Activated CD4-positive, alpha-beta memory T cell treated with anti-CD3 and anti-CD28 coated beads, Interleukin-2, amount 10 ng/mL, durations not matched to agents 7 days and 5 days (primary cell): ENCODE measurements around the gene TMIGD2. TPM values are rescaled to one million over a fixed set of nuclear protein-coding genes. Genes with fewer than 3 reads are reported as not detected.
"Not testable (repeated sequence)": the region's sequence is repeated elsewhere in the genome, so short reads cannot be mapped to it uniquely, and the experiment has no call there.

Experiments
- CTCF ChIA-PET: fragments of 350-600 bp; sonication (Branson Sonifier 250); formaldehyde crosslinking; loops from one replicate; lab custom pipeline; 2021; ENCODE audit warnings: antibody characterized with exemption, inconsistent platforms; lab: Charles Lee
- POLR2A ChIA-PET: fragments of 350-600 bp; sonication (Branson Sonifier 250); formaldehyde crosslinking; loops from one replicate; lab custom pipeline; 2021; ENCODE audit warnings: antibody characterized with exemption; lab: Charles Lee
- DNase-seq: peaks from one replicate; pipeline ENCODE4 v3.0.0-alpha.2; 2020
- H3K27ac Mint-ChIP-seq: one replicate; pipeline ENCODE4 v1.8.0; 2021; ENCODE audit warnings: mild to moderate bottlenecking, mixed read lengths
- H3K27me3 Mint-ChIP-seq: one replicate; pipeline ENCODE4 v1.8.0; 2021; ENCODE audit warnings: mixed read lengths
- H3K36me3 Mint-ChIP-seq: one replicate; pipeline ENCODE4 v1.8.0; 2021; ENCODE audit warnings: low read depth, mixed read lengths
- H3K4me1 Mint-ChIP-seq: one replicate; pipeline ENCODE4 v1.8.0; 2021; ENCODE audit warnings: mixed read lengths
- H3K4me3 Mint-ChIP-seq: one replicate; pipeline ENCODE4 v1.8.0; 2021; ENCODE audit warnings: mild to moderate bottlenecking, mixed read lengths
- H3K9me3 Mint-ChIP-seq: one replicate; pipeline ENCODE4 v1.8.0; 2021; ENCODE audit warnings: mixed read lengths
- total RNA-seq, 2 experiments: library from RNA; stranded (reverse); gene quantifications; one replicate each; pipeline ENCODE4 v1.2.3, GENCODE V29; 2021

The TMIGD2 gene
- total RNA-seq, 2 experiments from 2014 or later: 2.6 to 4.0 TPM

- Mint-ChIP-seq H3K27me3 (no peaks in the 10 kb centered on the region), H3K27ac (peak overlapping the region; percentile 7), H3K4me1 (peaks cover 24% of the 10 kb centered on the region), H3K4me3 (peak overlapping the region; percentile 33), H3K9me3 (no peaks in the 10 kb centered on the region), H3K36me3 (no peaks in the 10 kb centered on the region)
- CTCF ChIA-PET: interaction anchor here (1.1 kb wide), 1 partner anchor 35 kb away, joined by 4 read pairs; no protein-coding TSS in a partner anchor
- no peak for DNase-seq
- POLR2A ChIA-PET: no interaction called here
Observed at GRCh38 chr19:4301590-4302242, 473 bp downstream of the TMIGD2 start.

- ChIA-PET POLR2A (no interaction called here), CTCF (no interaction called here)
- Mint-ChIP-seq H3K27ac (no peak overlapping the region), H3K4me3 (no peak overlapping the region), H3K36me3 (no peaks in the 10 kb centered on the region), H3K4me1 (peaks cover 24% of the 10 kb centered on the region), H3K9me3 (no peaks in the 10 kb centered on the region), H3K27me3 (no peaks in the 10 kb centered on the region)
- no peak for DNase-seq
Observed at GRCh38 chr19:4300589-4300988, 1.6 kb downstream of the TMIGD2 start.

GRCh38 chr19:4298810-4299550 lies 3.2 kb downstream of the TMIGD2 start:
- Mint-ChIP-seq H3K36me3 (no peaks in the 10 kb centered on the region), H3K4me1 (peaks cover 19% of the 10 kb centered on the region), H3K27me3 (no peaks in the 10 kb centered on the region), H3K27ac (no peak overlapping the region), H3K9me3 (no peaks in the 10 kb centered on the region), H3K4me3 (no peak overlapping the region)
- ChIA-PET POLR2A (interaction anchor here (0.6 kb wide), 2 partner anchors 18 to 24 kb away, joined by 3 read pairs; no protein-coding TSS in a partner anchor), CTCF (interaction anchor here (1.0 kb wide), 1 partner anchor 32 kb away, joined by 3 read pairs; no protein-coding TSS in a partner anchor)
- no peak for DNase-seq

GRCh38 chr19:4297901-4298809 lies 4.0 kb downstream of the TMIGD2 start:
- Mint-ChIP-seq H3K27me3 (no peaks in the 10 kb centered on the region), H3K9me3 (no peaks in the 10 kb centered on the region), H3K27ac (no peak overlapping the region), H3K4me3 (no peak overlapping the region), H3K36me3 (no peaks in the 10 kb centered on the region), H3K4me1 (peaks cover 14% of the 10 kb centered on the region)
- CTCF ChIA-PET: interaction anchor here (1.0 kb wide), 1 partner anchor 31 kb away, joined by 3 read pairs; no protein-coding TSS in a partner anchor
- POLR2A ChIA-PET: interaction anchor here (0.6 kb wide), 1 partner anchor 23 kb away, joined by 3 read pairs; no protein-coding TSS in a partner anchor
- DNase-seq: no peak

GRCh38 chr19:4295972-4296771 lies 6.0 kb downstream of the TMIGD2 start:
- H3K9me3 Mint-ChIP-seq: no peaks in the 10 kb centered on the region
- ChIA-PET POLR2A (interaction anchor here (1.3 kb wide), 1 partner anchor 48 kb away, joined by 3 read pairs; no protein-coding TSS in a partner anchor), CTCF (interaction anchor here (0.6 to 1.2 kb wide), 3 partner anchors 57 to 866 kb away, joined by 3 to 4 read pairs (median 3); no protein-coding TSS in a partner anchor)

GRCh38 chr19:4294389-4294788 lies 7.8 kb downstream of the TMIGD2 start:
- Mint-ChIP-seq H3K9me3 (no peaks in the 10 kb centered on the region), H3K4me3 (no peak overlapping the region), H3K36me3 (no peaks in the 10 kb centered on the region), H3K27me3 (no peaks in the 10 kb centered on the region), H3K27ac (no peak overlapping the region), H3K4me1 (peaks cover 3% of the 10 kb centered on the region)
- no peak for DNase-seq
- POLR2A ChIA-PET: no interaction called here
- CTCF ChIA-PET: no interaction called here

More at GRCh38 chr19:4295972-4296771, 6.0 kb downstream of the TMIGD2 start:
- Mint-ChIP-seq H3K27ac (no peak overlapping the region), H3K4me1 (peaks cover 3% of the 10 kb centered on the region), H3K36me3 (no peaks in the 10 kb centered on the region), H3K4me3 (no peak overlapping the region), H3K27me3 (no peaks in the 10 kb centered on the region)
- DNase-seq: no peak

GRCh38 chr19:4292515-4292914 lies 9.7 kb downstream of the TMIGD2 start:
- Mint-ChIP-seq H3K27me3 (no peaks in the 10 kb centered on the region), H3K36me3 (no peaks in the 10 kb centered on the region), H3K9me3 (no peaks in the 10 kb centered on the region), H3K4me3 (no peak overlapping the region), H3K4me1 (no peaks in the 10 kb centered on the region), H3K27ac (no peak overlapping the region)
- DNase-seq: no peak
- ChIA-PET POLR2A (no interaction called here), CTCF (no interaction called here)

- H3K4me3 Mint-ChIP-seq: no peak overlapping the region
- no peak overlapping the region for H3K27ac Mint-ChIP-seq
- POLR2A ChIA-PET: no interaction called here
- H3K36me3 Mint-ChIP-seq: no peaks in the 10 kb centered on the region
- no peaks in the 10 kb centered on the region for H3K4me1 Mint-ChIP-seq
- no peak for DNase-seq
- no peaks in the 10 kb centered on the region for H3K27me3 Mint-ChIP-seq
- H3K9me3 Mint-ChIP-seq: no peaks in the 10 kb centered on the region
- CTCF ChIA-PET: interaction anchor here (0.5 kb wide), 1 partner anchor 204 kb away, joined by 4 read pairs; no protein-coding TSS in a partner anchor
Observed at GRCh38 chr19:4291184-4291732, 10.9 kb downstream of the TMIGD2 start.

- H3K4me3 Mint-ChIP-seq: no peak overlapping the region
- H3K27me3 Mint-ChIP-seq: no peaks in the 10 kb centered on the region
- H3K27ac Mint-ChIP-seq: no peak overlapping the region
- DNase-seq: no peak
- CTCF ChIA-PET: interaction anchor here (0.8 kb wide), 1 partner anchor 64 kb away, joined by 3 read pairs; no protein-coding TSS in a partner anchor
- H3K36me3 Mint-ChIP-seq: no peaks in the 10 kb centered on the region
- POLR2A ChIA-PET: no interaction called here
- H3K9me3 Mint-ChIP-seq: no peaks in the 10 kb centered on the region
- H3K4me1 Mint-ChIP-seq: no peaks in the 10 kb centered on the region
Observed at GRCh38 chr19:4288091-4288777, 14.0 kb downstream of the TMIGD2 start.

- H3K36me3 Mint-ChIP-seq, POLR2A ChIA-PET, CTCF ChIA-PET: not testable (repeated sequence)
Observed at GRCh38 chr19:4286141-4286540, 16.0 kb downstream of the TMIGD2 start.

GRCh38 chr19:4284974-4285373 lies 17.2 kb downstream of the TMIGD2 start:
- H3K4me3 Mint-ChIP-seq: no peak overlapping the region
- ChIA-PET CTCF (interaction anchor here (1.1 kb wide), 1 partner anchor 18 kb away, joined by 3 read pairs; no protein-coding TSS in a partner anchor), POLR2A (no interaction called here)
- H3K4me1 Mint-ChIP-seq: no peaks in the 10 kb centered on the region
- H3K27me3 Mint-ChIP-seq: peaks cover 13% of the 10 kb centered on the region
- H3K36me3 Mint-ChIP-seq: no peaks in the 10 kb centered on the region
- no peaks in the 10 kb centered on the region for H3K9me3 Mint-ChIP-seq
- no peak overlapping the region for H3K27ac Mint-ChIP-seq
- no peak for DNase-seq

More at GRCh38 chr19:4286141-4286540, 16.0 kb downstream of the TMIGD2 start:
- not testable (repeated sequence) for H3K27ac Mint-ChIP-seq, H3K4me1 Mint-ChIP-seq, H3K9me3 Mint-ChIP-seq, H3K4me3 Mint-ChIP-seq, H3K27me3 Mint-ChIP-seq, DNase-seq
